ENCODE data around the gene ZNF628.

DNA sequence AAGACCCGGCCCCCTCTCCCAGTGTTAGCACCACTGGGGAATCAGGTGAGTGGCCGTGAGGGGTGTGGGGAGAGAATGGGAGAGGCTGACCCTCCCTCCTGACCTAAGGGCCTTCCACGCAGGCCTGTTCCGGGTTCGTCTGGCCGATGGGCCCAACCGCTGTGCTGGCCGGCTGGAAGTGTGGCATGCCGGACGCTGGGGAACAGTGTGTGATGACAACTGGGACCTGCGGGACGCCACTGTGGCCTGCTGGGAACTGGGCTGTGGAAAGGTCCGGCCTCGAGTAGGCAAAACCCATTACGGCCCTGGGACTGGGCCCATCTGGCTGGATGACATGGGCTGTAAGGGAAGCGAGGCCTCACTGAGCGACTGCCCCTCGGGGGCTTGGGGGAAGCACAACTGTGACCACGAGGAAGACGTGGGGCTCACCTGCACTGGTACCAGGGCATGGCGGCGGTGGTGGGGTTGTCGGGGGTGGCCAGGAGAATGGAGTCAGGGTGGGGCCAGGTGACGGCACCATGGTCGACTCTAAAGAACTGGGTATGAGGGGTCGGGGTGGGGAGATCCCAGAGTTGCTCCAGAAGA, 24.0 kb downstream of the ZNF628 start:
- TF ChIP-seq, protein P1, sequence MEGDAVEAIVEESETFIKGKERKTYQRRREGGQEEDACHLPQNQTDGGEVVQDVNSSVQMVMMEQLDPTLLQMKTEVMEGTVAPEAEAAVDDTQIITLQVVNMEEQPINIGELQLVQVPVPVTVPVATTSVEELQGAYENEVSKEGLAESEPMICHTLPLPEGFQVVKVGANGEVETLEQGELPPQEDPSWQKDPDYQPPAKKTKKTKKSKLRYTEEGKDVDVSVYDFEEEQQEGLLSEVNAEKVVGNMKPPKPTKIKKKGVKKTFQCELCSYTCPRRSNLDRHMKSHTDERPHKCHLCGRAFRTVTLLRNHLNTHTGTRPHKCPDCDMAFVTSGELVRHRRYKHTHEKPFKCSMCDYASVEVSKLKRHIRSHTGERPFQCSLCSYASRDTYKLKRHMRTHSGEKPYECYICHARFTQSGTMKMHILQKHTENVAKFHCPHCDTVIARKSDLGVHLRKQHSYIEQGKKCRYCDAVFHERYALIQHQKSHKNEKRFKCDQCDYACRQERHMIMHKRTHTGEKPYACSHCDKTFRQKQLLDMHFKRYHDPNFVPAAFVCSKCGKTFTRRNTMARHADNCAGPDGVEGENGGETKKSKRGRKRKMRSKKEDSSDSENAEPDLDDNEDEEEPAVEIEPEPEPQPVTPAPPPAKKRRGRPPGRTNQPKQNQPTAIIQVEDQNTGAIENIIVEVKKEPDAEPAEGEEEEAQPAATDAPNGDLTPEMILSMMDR (IDR thresholded peaks at IDR 0.05), result no peak
- TF ChIP-seq POLR2A (IDR thresholded peaks at IDR 0.05), result no peak
